K562 (cell line): ENCODE results near the gene RAB31. TPM values are rescaled to one million over a fixed set of nuclear protein-coding genes. Genes with fewer than 3 reads are reported as not detected.

Source experiments
- ATAC-seq: fragments of 200-7000 bp; cut with Tn5 transposase; 3 replicates; pipeline ENCODE4 v1.9.1; 2020; ENCODE audit warnings: moderate library complexity
- BruUV-seq: library from RNA; stranded (reverse); fragments of 400-500 nt; replicated peaks from 2 replicates; lab custom pipeline; 2021; lab: Mats Ljungman, UMichigan
- CTCF ChIA-PET: fragments of 300-600 bp; formaldehyde crosslinking; extraction: SDS; loops from one replicate; lab custom pipeline; 2021; ENCODE audit warnings: low intra/inter-chr PET ratio; lab: Yijun Ruan, JAX
- POLR2A ChIA-PET: fragments of 300-600, 350-650 bp; sonication (Branson Sonifier 250); formaldehyde crosslinking; extraction: SDS; loops from one replicate; lab custom pipeline; 2021; ENCODE audit warnings: antibody characterized with exemption, inconsistent platforms; lab: Yijun Ruan, JAX
- DNase-seq, 4 experiments: peaks; one replicate each; pipeline versions ENCODE4 v3.0.0 to v3.0.0-alpha.2; 2011 to 2018; ENCODE audit warnings: low spot score in 3 of 4, mixed read lengths in 3 of 4; ENCODE audit errors: extremely low read depth in 1 of 4
- FAIRE-seq: peaks from 2 replicates; lab custom pipeline; 2011; peaks lifted over from hg19 to GRCh38; lab: Jason Lieb, UNC
- H2AFZ ChIP-seq: 2 replicates; pipeline ENCODE4 v1.6.0; 2011; ENCODE audit warnings: low read depth, low read length, control low read depth, inconsistent platforms
- H3K27ac ChIP-seq: fragments of 200-600 bp; 3 replicates; pipeline ENCODE4 v1.8.0; 2011; ENCODE audit warnings: low read depth, mild to moderate bottlenecking, control low read depth, inconsistent platforms, low read length, moderate library complexity, mixed read lengths; ENCODE audit errors: extremely low read depth
- H3K27me3 ChIP-seq, 2 experiments: fragments of 300-600 bp in 1 of 2; 2 replicates in 1 of 2; 3 replicates in 1 of 2; pipeline versions ENCODE4 v1.6.0 to v1.8.0; 2011; ENCODE audit warnings: inconsistent platforms in 2 of 2, low read length in 2 of 2, mild to moderate bottlenecking in 1 of 2, mixed read lengths in 1 of 2, moderate library complexity in 1 of 2; ENCODE audit not compliant: control insufficient read depth in 2 of 2, insufficient read depth in 2 of 2
- H3K36me3 ChIP-seq: fragments of 300-600 bp; 3 replicates; pipeline ENCODE4 v1.8.0; 2011; ENCODE audit warnings: mild to moderate bottlenecking, low read length, inconsistent platforms; ENCODE audit not compliant: control insufficient read depth, insufficient read depth
- H3K4me1 ChIP-seq, 2 experiments: fragments of 200-600 bp in 1 of 2; replicated peaks in 1 of 2; 2 replicates in 1 of 2; 3 replicates in 1 of 2; pipeline versions ENCODE4 v1.5.1 to v1.8.0; 2011; ENCODE audit warnings: inconsistent platforms in 2 of 2, low read length in 2 of 2, mild to moderate bottlenecking in 1 of 2, mixed read lengths in 1 of 2, moderate library complexity in 1 of 2; ENCODE audit not compliant: control insufficient read depth in 2 of 2, insufficient read depth in 2 of 2
- H3K4me2 ChIP-seq: 2 replicates; pipeline ENCODE4 v1.6.1; 2011; ENCODE audit warnings: low read length, control low read depth, inconsistent platforms, mixed read lengths; ENCODE audit not compliant: insufficient read depth
- H3K4me3 ChIP-seq: fragments of 200-600 bp; sonication (generic), shearing (Covaris generic); 2 replicates; pipeline ENCODE4 v1.5.1; 2016; ENCODE audit warnings: control low read depth, inconsistent platforms
- H3K79me2 ChIP-seq: fragments of 200-600 bp; 3 replicates; pipeline ENCODE4 v1.8.0; 2011; ENCODE audit warnings: low read length, inconsistent platforms; ENCODE audit not compliant: control insufficient read depth, insufficient read depth
- H3K9ac ChIP-seq, 2 experiments: 2 replicates each; pipeline versions ENCODE4 v1.6.0 to v1.6.1; 2011; ENCODE audit warnings: low read depth in 2 of 2, low read length in 2 of 2, control low read depth in 1 of 2, inconsistent platforms in 1 of 2, mild to moderate bottlenecking in 1 of 2, mixed read lengths in 1 of 2; ENCODE audit not compliant: insufficient read depth in 1 of 2
- H3K9me1 ChIP-seq: one replicate; pipeline ENCODE4 v1.6.0; 2011; ENCODE audit warnings: inconsistent platforms, mild to moderate bottlenecking, low read length, moderate library complexity; ENCODE audit not compliant: control insufficient read depth, insufficient read depth
- H3K9me3 ChIP-seq: replicated peaks from 2 replicates; pipeline ENCODE4 v1.5.1; 2011; ENCODE audit warnings: low read depth, low read length, inconsistent platforms; ENCODE audit not compliant: control insufficient read depth, insufficient read depth
- H4K20me1 ChIP-seq: replicated peaks from 2 replicates; pipeline ENCODE4 v1.6.1; 2011; ENCODE audit warnings: low read length, inconsistent platforms, mixed read lengths; ENCODE audit not compliant: control insufficient read depth, insufficient read depth
- BRCA1 ChIP-seq, 2 experiments: fragments of 450-650 bp in 1 of 2; sonication (generic) in 1 of 2; formaldehyde crosslinking in 1 of 2; IDR thresholded peaks; 2 replicates each; pipeline versions ENCODE4 v1.5.0 to v1.6.1; 2017 to 2020; ENCODE audit warnings: mild to moderate bottlenecking in 1 of 2, missing genetic modification reagents in 1 of 2
- CBX5 ChIP-seq: IDR thresholded peaks from 2 replicates; pipeline ENCODE4 v1.6.1; 2014; ENCODE audit warnings: low read depth, borderline replicate concordance
- CREB3L1 ChIP-seq: fragments of 450-650 bp; IDR thresholded peaks from 2 replicates; pipeline ENCODE4 v1.6.1; 2014; ENCODE audit warnings: low read depth, mild to moderate bottlenecking, moderate library complexity, borderline replicate concordance
- DIDO1 ChIP-seq: fragments of 450-650 bp; IDR thresholded peaks from 2 replicates; pipeline ENCODE4 v1.6.1; 2016; ENCODE audit warnings: low read depth, missing biosample characterization, missing genetic modification characterization
- FOXK1 ChIP-seq: sonication (generic); formaldehyde crosslinking; IDR thresholded peaks from 2 replicates; pipeline ENCODE4 v1.8.0; 2022; ENCODE audit warnings: missing genetic modification reagents, mild to moderate bottlenecking, borderline replicate concordance
- HIVEP1 ChIP-seq: fragments of 250-450 bp; sonication (Bioruptor Pico); IDR thresholded peaks from 2 replicates; pipeline ENCODE4 v1.4.0; 2020; ENCODE audit warnings: mild to moderate bottlenecking
- JUND ChIP-seq, 2 experiments: IDR thresholded peaks; 2 replicates in 1 of 2; 3 replicates in 1 of 2; pipeline ENCODE4 v1.6.1; 2011; ENCODE audit warnings: borderline replicate concordance in 2 of 2, low read depth in 2 of 2, low read length in 2 of 2, improper control_type of control experiment in 1 of 2, missing biosample characterization in 1 of 2, missing genetic modification characterization in 1 of 2, missing genetic modification reagents in 1 of 2
- KLF10 ChIP-seq: fragments of 250-450 bp; sonication (Bioruptor Pico); IDR thresholded peaks from 2 replicates; pipeline ENCODE4 v1.6.1; 2021; ENCODE audit warnings: matching md5 sums
- MBD1 ChIP-seq: fragments of 250-450 bp; sonication (Bioruptor Pico); IDR thresholded peaks from 2 replicates; pipeline ENCODE4 v1.8.0; 2022; ENCODE audit warnings: inconsistent platforms
- MTA1 ChIP-seq: fragments of 450-650 bp; IDR thresholded peaks from 2 replicates; pipeline ENCODE4 v1.6.1; 2017; ENCODE audit warnings: borderline replicate concordance
- PCBP1 ChIP-seq: fragments of 200-400 bp; formaldehyde crosslinking; IDR thresholded peaks from 2 replicates; pipeline ENCODE4 v1.6.1; 2018; ENCODE audit warnings: mild to moderate bottlenecking, low read depth, low read length; ENCODE audit not compliant: poor library complexity, severe bottlenecking
- PHF21A ChIP-seq: fragments of 450-650 bp; IDR thresholded peaks from 2 replicates; pipeline ENCODE4 v1.6.1; 2017; ENCODE audit warnings: low read depth, borderline replicate concordance
- POLR2AphosphoS2 ChIP-seq: IDR thresholded peaks from 2 replicates; pipeline ENCODE4 v1.6.1; 2012; ENCODE audit warnings: low read length, improper control_type of control experiment
- RNF219 ChIP-seq: fragments of 250-450 bp; sonication (Bioruptor Pico); IDR thresholded peaks from 2 replicates; pipeline ENCODE4 v1.5.0; 2022; ENCODE audit warnings: mild to moderate bottlenecking
- STAT5B ChIP-seq: fragments of 250-450 bp; sonication (Bioruptor Pico); IDR thresholded peaks from 2 replicates; pipeline ENCODE4 v1.8.0; 2021; ENCODE audit warnings: mild to moderate bottlenecking, inconsistent platforms
- ZEB2 ChIP-seq: fragments of 450-650 bp; IDR thresholded peaks from 2 replicates; pipeline ENCODE4 v1.6.1; 2016
- ZFP30 ChIP-seq: fragments of 250-450 bp; sonication (Bioruptor Pico); IDR thresholded peaks from 2 replicates; pipeline ENCODE4 v1.8.0; 2022; ENCODE audit warnings: moderate library complexity, mild to moderate bottlenecking, inconsistent platforms, borderline replicate concordance
- ZNF274 ChIP-seq: IDR thresholded peaks from 2 replicates; pipeline ENCODE4 v1.6.1; 2011; ENCODE audit warnings: low read depth, mild to moderate bottlenecking, low read length, moderate library complexity, borderline replicate concordance
- in situ Hi-C: fragments of 300-500 bp; cut with MboI; formaldehyde crosslinking; loops from 4 replicates; pipeline ENCODE4 v1.15.0; 2018; ENCODE audit warnings: inconsistent platforms, mixed read lengths
- intact Hi-C: fragments of 100-400 bp; cut with micrococcal nuclease; formaldehyde crosslinking; loops from 2 replicates; pipeline ENCODE4 v1.14.2; 2022
- polyA plus RNA-seq, 8 experiments: library from polyadenylated mRNA; depleted of rRNA in 4 of 8; stranded (reverse) in 5 of 8; unstranded in 3 of 8; fragments of >200 nt; fragmentation: Nextera tagmentation in 2 of 8; fragmentation: Illumina TruSeq in 1 of 8; extraction: Ambion mirVana in 2 of 8; extraction: Trizol in 1 of 8; gene quantifications; 2 replicates each; pipeline versions ENCODE4 v1.2.1 to v1.2.3, GENCODE V29; 2011 to 2014; ENCODE audit warnings: inconsistent platforms in 1 of 8, missing spikeins in 1 of 8
- total RNA-seq, 7 experiments: library from RNA; depleted of rRNA in 6 of 7; stranded (reverse); fragments of >200 nt in 6 of 7; fragmentation: Illumina TruSeq in 2 of 7; extraction: Trizol in 2 of 7; gene quantifications; 2 replicates each; pipeline versions ENCODE4 v1.2.1 to v1.2.3, GENCODE V29; 2011 to 2021; ENCODE audit warnings: low replicate concordance in 1 of 7

RAB31 gene
- total and polyA plus RNA-seq, 9 of the 15 experiments (the other 6 are each of a cell fraction or from before 2014, with no cell fraction given) = 20.7 to 70.4 (median 41.3) TPM

GRCh38 chr18:9877655-9878014, 169.5 kb downstream of the RAB31 start:
- no peaks in the 10 kb centered on the region for H3K9me1 ChIP-seq
- H3K27me3 ChIP-seq = no peaks in the 10 kb centered on the region
- H3K4me2 ChIP-seq = peak overlapping the region; percentile 73
- intact Hi-C loops (loop anchor here (1.0 to 10.0 kb wide), 5 partner anchors 38 to 193 kb away; no protein-coding TSS in a partner anchor), in situ Hi-C loops (no loop called here)
- H3K4me1 ChIP-seq = peaks cover 23 to 57% of the 10 kb centered on the region in 2 experiments
- ChIA-PET CTCF (interaction anchor here (0.9 kb wide), 1 partner anchor 169 kb away, joined by 4 read pairs; no protein-coding TSS in a partner anchor), POLR2A (interaction anchor here (0.6 to 2.5 kb wide), 20 partner anchors 8 to 170 kb away, joined by 3 to 32 read pairs (median 5); partner anchors contain the start of genes RAB31, TXNDC2 and VAPA)
- no peak for ATAC-seq
- H3K79me2 ChIP-seq = peaks cover 10% of the 10 kb centered on the region; the same call in 2 of the 3 replicates
- H3K9ac ChIP-seq = peak overlapping the region in 1 of 2 experiments; percentile 87; a peak in 2 of 4 replicates
- BruUV-seq = TSS peak; percentile 98
- DNase-seq = no peak
- peak overlapping the region; percentile 97 for H3K27ac ChIP-seq
- no peak for FAIRE-seq
- H2AFZ ChIP-seq = peak overlapping the region; percentile 6
- H3K9me3 ChIP-seq = no peaks in the 10 kb centered on the region
- H3K4me3 ChIP-seq = peak overlapping the region; percentile 3; the same call in 1 of the 2 replicates
- H3K36me3 ChIP-seq = no peaks in the 10 kb centered on the region
- no peaks in the 10 kb centered on the region for H4K20me1 ChIP-seq
- no peak for TF ChIP-seq ZEB2
- TF ChIP-seq STAT5B = no peak
- TF ChIP-seq KLF10 = no peak
- no peak for TF ChIP-seq FOXK1 (CRISPR knock-in tag)
- TF ChIP-seq RNF219 (CRISPR knock-in tag) = 0 out of 2 replicates have a peak, but pooled peaks have one; percentile 40
- no peak for TF ChIP-seq MTA1
- TF ChIP-seq CREB3L1 = no peak
- no peak for TF ChIP-seq DIDO1
- TF ChIP-seq ZFP30 (CRISPR knock-in tag) = no peak
- no peak for TF ChIP-seq PCBP1
- no peak for TF ChIP-seq POLR2AphosphoS2
- TF ChIP-seq JUND (IDR thresholded peaks at IDR 0.05; ENCODE audit: borderline replicate concordance, low read depth, low read length) = no peak
- no peak for TF ChIP-seq JUND (tag; IDR thresholded peaks at IDR 0.05; ENCODE audit: borderline replicate concordance, low read depth, low read length)
- no peak for TF ChIP-seq PHF21A
- TF ChIP-seq MBD1 = no peak
- no peak for TF ChIP-seq BRCA1 (IDR thresholded peaks at IDR 0.05)
- TF ChIP-seq BRCA1 (CRISPR knock-in tag; IDR thresholded peaks at IDR 0.05) = no peak
- TF ChIP-seq CBX5 = no peak
- no peak for TF ChIP-seq ZNF274
- no peak for TF ChIP-seq HIVEP1 (CRISPR knock-in tag)
